Fibroblast of mammary gland (primary cell): Measurements from ENCODE around the gene MST1R.

ENCODE experiments used
- DNase-seq: peaks from one replicate; pipeline ENCODE4 v3.0.0-alpha.2; 2010; ENCODE audit warnings: low read depth
- H3K4me3 ChIP-seq: 2 replicates; pipeline ENCODE4 v1.5.1; 2011; ENCODE audit warnings: low read depth, mild to moderate bottlenecking, low read length, moderate library complexity; ENCODE audit not compliant: control insufficient read depth
- TF ChIP-seq, protein P1 (sequence below): conservative IDR thresholded peaks from 2 replicates; pipeline ENCODE4 v1.5.1; 2011; ENCODE audit warnings: low read depth, low read length, inconsistent platforms; ENCODE audit not compliant: control insufficient read depth, insufficient read depth

Gene MST1R

DNA sequence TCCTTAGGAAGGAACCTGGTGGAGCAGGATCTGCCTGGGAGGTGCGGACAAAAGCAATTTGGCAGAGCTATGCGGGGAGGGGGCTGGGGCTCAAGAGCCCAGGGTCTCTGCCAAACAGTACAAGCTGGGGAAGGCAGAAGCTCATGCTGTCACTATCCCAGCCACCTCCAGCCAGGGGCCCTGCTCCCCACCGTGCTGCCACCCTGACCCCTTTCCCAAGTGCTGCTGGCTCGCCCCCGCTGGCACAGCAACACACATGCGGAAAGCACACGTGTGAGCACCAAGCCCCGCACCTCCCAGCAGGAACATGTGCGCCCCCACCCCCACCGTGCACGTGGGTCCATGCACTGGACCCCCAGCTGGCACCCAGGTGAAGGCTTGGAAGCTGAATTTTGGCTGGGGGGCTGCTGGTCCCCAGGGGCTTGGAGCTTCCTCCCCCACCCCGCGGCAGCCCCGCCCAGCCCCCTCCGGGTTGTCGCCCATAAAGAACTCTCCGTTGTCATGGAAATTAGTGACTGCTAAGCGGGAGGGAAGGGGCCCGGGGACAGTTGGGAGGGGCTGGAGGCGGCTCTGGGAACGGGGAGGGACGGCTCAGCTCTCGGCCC lies 34.7 kb downstream of the MST1R start:
- no peak for DNase-seq
- TF ChIP-seq, protein P1, sequence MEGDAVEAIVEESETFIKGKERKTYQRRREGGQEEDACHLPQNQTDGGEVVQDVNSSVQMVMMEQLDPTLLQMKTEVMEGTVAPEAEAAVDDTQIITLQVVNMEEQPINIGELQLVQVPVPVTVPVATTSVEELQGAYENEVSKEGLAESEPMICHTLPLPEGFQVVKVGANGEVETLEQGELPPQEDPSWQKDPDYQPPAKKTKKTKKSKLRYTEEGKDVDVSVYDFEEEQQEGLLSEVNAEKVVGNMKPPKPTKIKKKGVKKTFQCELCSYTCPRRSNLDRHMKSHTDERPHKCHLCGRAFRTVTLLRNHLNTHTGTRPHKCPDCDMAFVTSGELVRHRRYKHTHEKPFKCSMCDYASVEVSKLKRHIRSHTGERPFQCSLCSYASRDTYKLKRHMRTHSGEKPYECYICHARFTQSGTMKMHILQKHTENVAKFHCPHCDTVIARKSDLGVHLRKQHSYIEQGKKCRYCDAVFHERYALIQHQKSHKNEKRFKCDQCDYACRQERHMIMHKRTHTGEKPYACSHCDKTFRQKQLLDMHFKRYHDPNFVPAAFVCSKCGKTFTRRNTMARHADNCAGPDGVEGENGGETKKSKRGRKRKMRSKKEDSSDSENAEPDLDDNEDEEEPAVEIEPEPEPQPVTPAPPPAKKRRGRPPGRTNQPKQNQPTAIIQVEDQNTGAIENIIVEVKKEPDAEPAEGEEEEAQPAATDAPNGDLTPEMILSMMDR: no peak
- no peak overlapping the region for H3K4me3 ChIP-seq

DNA sequence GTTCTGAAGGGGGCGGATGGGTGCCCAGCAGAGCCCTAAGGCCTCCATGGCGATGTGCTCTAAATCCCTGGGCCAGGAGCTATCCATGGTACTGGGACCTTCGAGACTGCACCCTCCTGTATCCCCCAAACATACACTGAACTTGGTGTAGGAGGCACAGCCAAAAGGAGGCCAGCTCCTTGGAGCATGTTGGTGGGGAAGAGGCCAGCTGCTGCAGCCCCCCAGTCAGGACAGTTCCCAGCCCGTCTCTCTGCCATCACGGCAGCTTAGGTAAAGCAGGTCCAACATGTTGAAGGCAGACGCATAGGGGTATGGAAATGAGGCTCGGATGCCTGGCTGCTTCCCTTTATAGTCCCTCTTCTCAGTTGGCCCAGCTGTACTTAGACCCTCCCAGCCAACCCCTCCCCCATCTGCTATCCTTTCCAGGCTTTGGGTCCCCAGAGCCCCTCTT lies 35.8 kb downstream of the MST1R start:
- TF ChIP-seq, protein P1: no peak
- H3K4me3 ChIP-seq: no peak overlapping the region
- DNase-seq: peak; percentile 41

DNA sequence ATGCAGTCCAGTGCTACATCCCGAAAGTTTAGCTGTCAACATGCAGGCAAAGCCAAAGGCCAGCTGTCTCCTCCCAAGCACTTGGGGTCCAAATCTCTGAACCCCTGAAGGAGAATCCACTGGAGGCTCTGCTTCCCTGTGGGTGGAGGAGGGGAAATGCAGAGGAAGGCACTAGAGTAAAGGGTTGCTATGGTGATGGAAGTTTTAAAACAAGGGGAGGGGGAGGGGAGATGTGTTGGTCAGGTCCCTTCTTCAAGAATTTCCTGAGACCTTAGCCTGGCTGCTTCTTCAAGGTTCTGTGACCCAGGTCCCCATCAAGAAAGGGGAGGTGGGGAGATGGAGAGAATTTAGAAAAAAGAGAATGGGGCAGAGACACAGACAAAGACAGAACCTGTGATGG lies 36.3 kb downstream of the MST1R start:
- DNase-seq: no peak
- TF ChIP-seq, protein P1: no peak
- H3K4me3 ChIP-seq: no peak overlapping the region

DNA sequence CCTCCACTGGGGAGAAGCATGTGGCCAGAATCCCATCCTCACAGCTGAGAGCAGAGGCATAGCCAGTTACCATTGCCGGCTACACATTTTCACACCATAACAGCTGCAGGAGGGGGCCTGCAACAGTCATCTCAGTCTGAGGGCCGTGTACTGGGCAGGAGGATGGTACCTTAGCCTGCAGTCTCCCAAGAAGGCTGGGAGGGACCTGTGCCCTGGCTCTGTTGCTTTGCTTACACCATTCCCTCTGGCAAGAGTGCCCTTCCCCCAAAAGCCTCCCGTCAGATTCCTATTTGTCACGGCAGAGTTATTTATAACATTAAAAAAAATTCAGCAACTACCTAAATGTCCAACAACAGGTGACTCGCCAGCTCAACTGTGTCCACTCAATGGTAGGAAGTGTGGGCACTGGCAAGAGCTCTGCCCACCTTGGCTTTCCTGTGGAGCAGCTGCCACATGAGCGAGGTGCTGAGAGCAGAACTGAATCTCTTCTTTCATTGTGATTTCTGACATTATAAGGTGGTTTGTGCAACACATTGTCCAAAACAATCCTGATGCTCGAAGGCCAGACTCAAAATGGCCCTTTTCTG lies 38.4 kb downstream of the MST1R start:
- DNase-seq: no peak
- no peak overlapping the region for H3K4me3 ChIP-seq
- TF ChIP-seq, protein P1: no peak

DNA sequence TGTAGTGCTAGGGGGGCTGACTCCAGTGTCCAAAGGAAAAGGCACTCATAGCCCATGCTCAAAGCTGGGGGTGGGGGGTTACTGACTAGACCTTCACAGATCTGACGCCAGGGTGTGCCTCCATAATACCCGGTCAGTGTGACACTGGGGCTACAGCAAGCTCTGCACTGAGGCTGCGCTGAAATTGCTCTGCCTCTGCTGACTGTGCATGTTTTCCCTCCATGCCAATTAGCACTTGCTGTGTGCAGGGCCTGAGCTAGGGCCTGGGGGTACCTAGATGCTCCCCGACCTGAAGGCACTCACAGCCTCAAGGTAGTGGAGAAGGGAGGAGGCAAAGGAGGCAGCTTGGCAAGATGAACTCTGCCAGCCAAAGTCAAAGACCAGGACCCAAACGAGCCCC lies 39.2 kb downstream of the MST1R start:
- TF ChIP-seq, protein P1: no peak
- DNase-seq: no peak
- H3K4me3 ChIP-seq: no peak overlapping the region

DNA sequence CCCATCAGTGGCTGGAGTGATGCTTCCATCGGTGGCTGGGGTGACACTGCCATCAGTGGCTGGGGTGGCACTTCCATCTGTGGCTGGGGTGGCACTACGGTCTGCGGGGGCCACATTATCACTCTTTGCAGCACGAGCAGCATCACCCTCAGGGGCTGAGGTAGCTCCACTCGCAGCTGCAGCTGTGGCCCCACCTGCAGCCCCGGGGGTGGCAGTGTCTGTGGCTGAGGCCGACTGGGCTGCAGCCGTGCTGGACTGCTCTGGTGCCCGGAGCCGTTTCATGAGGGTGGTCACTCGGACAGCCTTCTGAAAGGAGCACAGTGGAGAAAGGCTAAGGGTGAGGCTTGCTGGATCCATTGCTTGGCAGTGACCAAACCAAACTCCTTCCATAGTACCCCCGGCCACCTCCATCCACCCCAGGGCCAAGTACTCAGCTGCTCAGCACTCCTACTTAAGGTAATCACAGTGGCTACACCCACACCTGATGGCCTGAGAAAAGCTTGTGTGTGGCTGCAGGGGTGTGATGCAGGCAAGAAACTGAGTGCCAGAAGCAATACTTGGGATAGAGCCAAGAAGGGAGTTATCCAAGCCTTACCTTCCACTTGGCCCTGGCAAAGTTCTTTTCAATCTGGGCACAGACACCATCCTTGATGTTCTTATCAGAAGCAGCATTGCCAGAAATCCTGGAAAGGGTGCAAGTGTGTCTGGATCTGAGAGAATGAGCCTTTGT lies 43.9 kb downstream of the MST1R start:
- TF ChIP-seq, protein P1: no peak
- no peak overlapping the region for H3K4me3 ChIP-seq
- DNase-seq: no peak
